Endothelial cell of umbilical vein (primary cell): ENCODE results near the gene ACTG2. TPM values are rescaled to one million over a fixed set of nuclear protein-coding genes. Genes with fewer than 3 reads are reported as not detected.

ENCODE experiments used
- BruUV-seq: library from RNA; stranded (reverse); fragments of 400-500 nt; replicated peaks from 2 replicates; lab custom pipeline; 2021; lab: Mats Ljungman, UMichigan
- CTCF ChIA-PET: fragments of 300-600, 350-600 bp; sonication (Branson Sonifier 250); formaldehyde crosslinking; loops from one replicate; lab custom pipeline; 2021; ENCODE audit warnings: antibody characterized with exemption, inconsistent platforms; lab: Charles Lee
- POLR2A ChIA-PET: fragments of 300-600, 350-600 bp; sonication (Branson Sonifier 250); formaldehyde crosslinking; loops from one replicate; lab custom pipeline; 2021; ENCODE audit warnings: antibody characterized with exemption, inconsistent platforms; lab: Charles Lee
- DNase-seq: peaks from one replicate; pipeline ENCODE4 v3.0.0-alpha.2; 2011; ENCODE audit warnings: low read depth, low spot score
- FAIRE-seq: peaks from 2 replicates; lab custom pipeline; 2011; peaks lifted over from hg19 to GRCh38; lab: Jason Lieb, UNC
- H2AFZ ChIP-seq: 2 replicates; pipeline ENCODE4 v1.6.0; 2012; ENCODE audit warnings: low read depth, low read length, control low read depth, inconsistent platforms
- H3K27ac ChIP-seq: 2 replicates; pipeline ENCODE4 v1.5.1; 2011; ENCODE audit warnings: low read depth, mild to moderate bottlenecking, control low read depth, low read length, moderate library complexity; ENCODE audit not compliant: insufficient read depth
- H3K27me3 ChIP-seq, 2 experiments: 2 replicates each; pipeline versions ENCODE4 v1.6.0 to v1.6.1; 2011; ENCODE audit warnings: low read length in 2 of 2, mixed read lengths in 1 of 2; ENCODE audit not compliant: control insufficient read depth in 2 of 2, insufficient read depth in 2 of 2
- H3K36me3 ChIP-seq, 2 experiments: 2 replicates in 1 of 2; 3 replicates in 1 of 2; pipeline ENCODE4 v1.5.1; 2011; ENCODE audit warnings: low read length in 2 of 2, mild to moderate bottlenecking in 1 of 2, moderate library complexity in 1 of 2; ENCODE audit not compliant: control insufficient read depth in 2 of 2, insufficient read depth in 2 of 2; ENCODE audit errors: extremely low read depth in 1 of 2
- H3K4me1 ChIP-seq: 3 replicates; pipeline ENCODE4 v1.5.1; 2011; ENCODE audit warnings: mild to moderate bottlenecking, low read length; ENCODE audit not compliant: control insufficient read depth, insufficient read depth; ENCODE audit errors: extremely low read depth
- H3K4me2 ChIP-seq: 2 replicates; pipeline ENCODE4 v1.6.1; 2011; ENCODE audit warnings: low read length, control low read depth, mixed read lengths; ENCODE audit not compliant: insufficient read depth
- H3K4me3 ChIP-seq, 3 experiments: fragments of 200-600 bp in 1 of 3; sonication (generic), shearing (Covaris generic) in 1 of 3; replicated peaks in 1 of 3; 2 replicates each; pipeline ENCODE4 v1.5.1; 2011 to 2016; ENCODE audit warnings: control low read depth in 3 of 3, low read length in 3 of 3, mild to moderate bottlenecking in 2 of 3, inconsistent platforms in 1 of 3, low read depth in 1 of 3, moderate library complexity in 1 of 3; ENCODE audit not compliant: insufficient read depth in 1 of 3
- H3K79me2 ChIP-seq: 2 replicates; pipeline ENCODE4 v1.6.0; 2012; ENCODE audit warnings: low read length, inconsistent platforms; ENCODE audit not compliant: control insufficient read depth, insufficient read depth
- H3K9ac ChIP-seq: replicated peaks from 2 replicates; pipeline ENCODE3; 2011; ENCODE audit warnings: low read length, control low read depth; ENCODE audit not compliant: insufficient read depth; ENCODE audit errors: extremely low read depth
- H3K9me1 ChIP-seq: replicated peaks from 3 replicates; pipeline ENCODE4 v1.6.0; 2011; ENCODE audit warnings: mild to moderate bottlenecking, low read length; ENCODE audit not compliant: control insufficient read depth, insufficient read depth; ENCODE audit errors: extremely low read depth
- H3K9me3 ChIP-seq: replicated peaks from 2 replicates; pipeline ENCODE4 v1.5.1; 2012; ENCODE audit warnings: low read length, inconsistent platforms; ENCODE audit not compliant: control insufficient read depth, insufficient read depth
- H4K20me1 ChIP-seq: replicated peaks from 2 replicates; pipeline ENCODE3; 2011; ENCODE audit warnings: mild to moderate bottlenecking, low read length; ENCODE audit not compliant: control insufficient read depth, insufficient read depth; ENCODE audit errors: extremely low read depth
- CTCF ChIP-seq, 2 donors: IDR thresholded peaks; 1 replicate in 1 of 2; 2 replicates in 1 of 2; pipeline ENCODE4 v1.5.1; 2011; ENCODE audit warnings: low read length in 2 of 2, mild to moderate bottlenecking in 2 of 2, moderate library complexity in 2 of 2, control low read depth in 1 of 2, inconsistent platforms in 1 of 2, low read depth in 1 of 2; ENCODE audit not compliant: insufficient read depth in 1 of 2; ENCODE audit errors: extremely low read depth in 1 of 2
- EZH2 ChIP-seq: IDR thresholded peaks from 2 replicates; pipeline ENCODE4 v1.6.1; 2012; ENCODE audit warnings: borderline replicate concordance, low read depth, mild to moderate bottlenecking, moderate library complexity, low read length, inconsistent platforms; ENCODE audit not compliant: severe bottlenecking
- FOS ChIP-seq: IDR thresholded peaks from 2 replicates; pipeline ENCODE4 v1.6.1; 2011; ENCODE audit warnings: mild to moderate bottlenecking, low read length, moderate library complexity, borderline replicate concordance; ENCODE audit not compliant: insufficient read depth
- GATA2 ChIP-seq: IDR thresholded peaks from 2 replicates; pipeline ENCODE4 v1.7.0; 2011; ENCODE audit warnings: low read depth, mild to moderate bottlenecking, moderate library complexity, mixed read lengths, low read length; ENCODE audit not compliant: insufficient read length, insufficient read depth
- JUN ChIP-seq: IDR thresholded peaks from 2 replicates; pipeline ENCODE4 v1.6.1; 2011; ENCODE audit warnings: borderline replicate concordance, low read depth; ENCODE audit not compliant: insufficient read length, insufficient read depth
- MYC ChIP-seq: IDR thresholded peaks from one replicate; pipeline ENCODE4 v1.6.1; 2011; ENCODE audit warnings: mild to moderate bottlenecking, low read depth, low read length
- POLR2A ChIP-seq: IDR thresholded peaks from 2 replicates; pipeline ENCODE4 v1.6.1; 2012; ENCODE audit warnings: low read depth, mild to moderate bottlenecking, control low read depth, low read length
- POLR2AphosphoS5 ChIP-seq: IDR thresholded peaks from 2 replicates; pipeline ENCODE4 v1.6.1; 2012; ENCODE audit warnings: low read depth, mild to moderate bottlenecking, control low read depth, low read length, moderate library complexity; ENCODE audit not compliant: insufficient read depth
- dilution Hi-C: fragments of 300-500 bp; cut with MboI; formaldehyde crosslinking; loops from one replicate; pipeline ENCODE4 v1.15.0; 2019; ENCODE audit warnings: low sequenced_read_pairs; ENCODE audit not compliant: extremely low pct_ligation_motif_present
- intact Hi-C: fragments of 100-400 bp; cut with micrococcal nuclease; formaldehyde crosslinking; loops from one replicate; pipeline ENCODE4 v1.10.0; 2022
- polyA plus RNA-seq, 4 experiments: library from polyadenylated mRNA; depleted of rRNA in 3 of 4; stranded (reverse) in 3 of 4; unstranded in 1 of 4; fragments of >200 nt; gene quantifications; 2 replicates each; pipeline versions ENCODE4 v1.2.1 to v1.2.3, GENCODE V29; 2011 to 2012; ENCODE audit warnings: missing spikeins in 1 of 4
- total RNA-seq: library from RNA; stranded (reverse); gene quantifications from 2 replicates; pipeline ENCODE4 v1.2.3, GENCODE V29; 2021
- TF ChIP-seq, protein P1 (sequence below): IDR thresholded peaks from 2 replicates; pipeline ENCODE4 v1.6.1; 2011; ENCODE audit not compliant: insufficient read depth, insufficient read length

The ACTG2 gene
- total and polyA plus RNA-seq, 2 donors (not counting 3 experiments of a cell fraction or from before 2014, with no cell fraction given): not detected

- ChIA-PET CTCF (no interaction called here), POLR2A (no interaction called here)
- Histone ChIP-seq H3K79me2 (no peaks in the 10 kb centered on the region), H3K4me1 (no peaks in the 10 kb centered on the region), H3K9ac (no peak overlapping the region), H2AFZ (no peak overlapping the region), H3K9me3 (no peaks in the 10 kb centered on the region), H3K4me3 (no peak overlapping the region), H4K20me1 (no peaks in the 10 kb centered on the region), H3K27me3 (no peaks in the 10 kb centered on the region), H3K27ac (no peak overlapping the region), H3K9me1 (no peaks in the 10 kb centered on the region), H3K36me3 (peaks cover 2 to 6% of the 10 kb centered on the region in 2 experiments), H3K4me2 (no peak overlapping the region)
- DNase-seq: no peak
- BruUV-seq: no TSS peak
- no peak for TF ChIP-seq GATA2
- no peak for TF ChIP-seq MYC
- no peak for TF ChIP-seq JUN
- TF ChIP-seq, protein P1, sequence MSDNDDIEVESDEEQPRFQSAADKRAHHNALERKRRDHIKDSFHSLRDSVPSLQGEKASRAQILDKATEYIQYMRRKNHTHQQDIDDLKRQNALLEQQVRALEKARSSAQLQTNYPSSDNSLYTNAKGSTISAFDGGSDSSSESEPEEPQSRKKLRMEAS: no peak
- TF ChIP-seq EZH2: no peak
- no peak for TF ChIP-seq POLR2A
- TF ChIP-seq POLR2AphosphoS5: no peak
- no peak for TF ChIP-seq CTCF (IDR thresholded peaks at IDR 0.05; ENCODE audit: extremely low read depth in 1 of 2, insufficient read depth in 1 of 2, low read depth in 1 of 2, low read length in 2 of 2)
- TF ChIP-seq FOS: no peak
- intact Hi-C loops: no loop called here
- dilution Hi-C loops: no loop called here
- FAIRE-seq: no peak
Observed at GRCh38 chr2:73961274-73961673, 68.5 kb downstream of the ACTG2 start.
